Frontal cortex (tissue), 4 donors: ENCODE measurements around the gene FAM174A. TPM values are rescaled to one million over a fixed set of nuclear protein-coding genes. Genes with fewer than 3 reads are reported as not detected.

Experiments used
- DNase-seq, 2 donors: peaks; one replicate each; pipeline ENCODE4 v3.0.0; 2012; ENCODE audit warnings: low spot score in 2 of 2
- FAIRE-seq: peaks from 2 replicates; lab custom pipeline; 2012; peaks lifted over from hg19 to GRCh38; lab: Jason Lieb, UNC
- total RNA-seq: library from RNA; depleted of rRNA; stranded (reverse); fragments of >200 nt; gene quantifications from one replicate; pipeline ENCODE4 v1.2.3, GENCODE V29; 2014
- donor health status: control.
- donor health status: control.
- donor health status: control.

The FAM174A gene
- 17.9 TPM for total RNA-seq

GRCh38 chr5:100535060-100536005 is at the start of gene FAM174A:
FAM174A (plus strand) TSS chr5:100535374; CDS start chr5:100535531, 157 bp downstream.
- FAIRE-seq (peak; percentile 85), DNase-seq (peak; percentile 77 to 79)

- FAIRE-seq (no peak), DNase-seq (no peak)
Measured at GRCh38 chr5:100493996-100494395, 41.2 kb upstream of the FAM174A start.

- FAIRE-seq, result no peak
- no peak for DNase-seq
Measured at GRCh38 chr5:100496296-100496695, 38.9 kb upstream of the FAM174A start.

- DNase-seq (no peak), FAIRE-seq (no peak)
Measured at GRCh38 chr5:100502684-100503083, 32.5 kb upstream of the FAM174A start.

GRCh38 chr5:100505984-100506670 is 29.0 kb upstream of the FAM174A start:
- DNase-seq, result peak in 1 of 2 donors; percentile 1

GRCh38 chr5:100516285-100516684 is 18.9 kb upstream of the FAM174A start:
- FAIRE-seq, result no peak
- no peak for DNase-seq

More at GRCh38 chr5:100505984-100506670, 29.0 kb upstream of the FAM174A start:
- no peak for FAIRE-seq

- no peak for FAIRE-seq
Measured at GRCh38 chr5:100517301-100517974, 17.7 kb upstream of the FAM174A start.

GRCh38 chr5:100518377-100518776 is 16.8 kb upstream of the FAM174A start:
- no peak for FAIRE-seq
- DNase-seq, result no peak

More at GRCh38 chr5:100517301-100517974, 17.7 kb upstream of the FAM174A start:
- no peak for DNase-seq

- FAIRE-seq, result peak; percentile 83
- DNase-seq, result no peak
Measured at GRCh38 chr5:100519075-100519474, 16.1 kb upstream of the FAM174A start.

- no peak for DNase-seq
- no peak for FAIRE-seq
Measured at GRCh38 chr5:100520348-100520747, 14.8 kb upstream of the FAM174A start.

GRCh38 chr5:100537946-100538345 is 2.8 kb downstream of the FAM174A start:
- FAIRE-seq (no peak), DNase-seq (no peak)

GRCh38 chr5:100539519-100539918 is 4.3 kb downstream of the FAM174A start:
- FAIRE-seq (no peak), DNase-seq (no peak)

GRCh38 chr5:100542086-100542485 is 6.9 kb downstream of the FAM174A start:
- DNase-seq (no peak), FAIRE-seq (no peak)

- FAIRE-seq (no peak), DNase-seq (no peak)
Measured at GRCh38 chr5:100546001-100546400, 10.8 kb downstream of the FAM174A start.

GRCh38 chr5:100550531-100551051 is 15.4 kb downstream of the FAM174A start:
- DNase-seq, result no peak
- FAIRE-seq, result no peak

GRCh38 chr5:100551183-100551582 is 16.0 kb downstream of the FAM174A start:
- FAIRE-seq (no peak), DNase-seq (no peak)

GRCh38 chr5:100553209-100553608 is 18.0 kb downstream of the FAM174A start:
- DNase-seq (no peak), FAIRE-seq (no peak)

GRCh38 chr5:100560860-100561259 is 25.7 kb downstream of the FAM174A start:
- no peak for DNase-seq
- FAIRE-seq, result no peak

GRCh38 chr5:100562821-100563220 is 27.6 kb downstream of the FAM174A start:
- FAIRE-seq (no peak), DNase-seq (no peak)
